Type B pancreatic cell (in vitro differentiated cells): ENCODE measurements around the gene MAP2K4. TPM values are rescaled to one million over a fixed set of nuclear protein-coding genes. Genes with fewer than 3 reads are reported as not detected.

Experiments
- DNase-seq: peaks from one replicate; pipeline ENCODE4 v3.0.0; 2021; ENCODE audit warnings: mixed read lengths; ENCODE audit not compliant: unreplicated experiment; ENCODE audit errors: extremely low spot score
- H3K27ac Mint-ChIP-seq: 2 replicates; pipeline ENCODE4 v1.8.0; 2021; ENCODE audit warnings: mild to moderate bottlenecking, mixed read lengths
- H3K27me3 Mint-ChIP-seq: 2 replicates; pipeline ENCODE4 v1.8.0; 2021; ENCODE audit warnings: mixed read lengths
- H3K36me3 Mint-ChIP-seq: 2 replicates; pipeline ENCODE4 v1.8.0; 2021; ENCODE audit warnings: mixed read lengths
- H3K4me1 Mint-ChIP-seq: one replicate; pipeline ENCODE4 v1.8.0; 2021; ENCODE audit warnings: mixed read lengths; ENCODE audit not compliant: unreplicated experiment
- H3K4me3 Mint-ChIP-seq: 2 replicates; pipeline ENCODE4 v1.8.0; 2021; ENCODE audit warnings: mild to moderate bottlenecking, mixed read lengths
- H3K9me3 Mint-ChIP-seq: 2 replicates; pipeline ENCODE4 v1.8.0; 2021; ENCODE audit warnings: mixed read lengths
- CTCF ChIP-seq: fragments of 200-600 bp; sonication (generic); conservative IDR thresholded peaks from 2 replicates; pipeline ENCODE4 v1.5.0; 2021; ENCODE audit warnings: antibody characterized with exemption, mild to moderate bottlenecking
- total RNA-seq: library from RNA; stranded (reverse); gene quantifications from 2 replicates; pipeline ENCODE4 v1.2.1, GENCODE V29; 2021; ENCODE audit warnings: low replicate concordance

The MAP2K4 gene
- total RNA-seq, 1 donor from 2014 or later, result 49.6 TPM

GRCh38 chr17:12022310-12022709, 1.6 kb downstream of the MAP2K4 start:
- Mint-ChIP-seq H3K4me3 (peak overlapping the region; percentile 90), H3K36me3 (peaks cover 4% of the 10 kb centered on the region), H3K27ac (no peak overlapping the region), H3K9me3 (no peaks in the 10 kb centered on the region), H3K27me3 (peaks cover 14% of the 10 kb centered on the region), H3K4me1 (peaks cover 22% of the 10 kb centered on the region)
- TF ChIP-seq CTCF, result no peak
- DNase-seq, result no peak

- H3K4me3 Mint-ChIP-seq, result peak overlapping the region; percentile 16
Observed at GRCh38 chr17:12024327-12024726, 3.6 kb downstream of the MAP2K4 start.

GRCh38 chr17:12027658-12028057, 7.0 kb downstream of the MAP2K4 start:
- Mint-ChIP-seq H3K4me1 (peaks cover 25% of the 10 kb centered on the region), H3K9me3 (no peaks in the 10 kb centered on the region), H3K27me3 (no peaks in the 10 kb centered on the region), H3K4me3 (peak overlapping the region; percentile 51), H3K27ac (peak overlapping the region; percentile 86), H3K36me3 (peaks cover 8% of the 10 kb centered on the region)
- DNase-seq, result no peak
- TF ChIP-seq CTCF, result no peak

More at GRCh38 chr17:12024327-12024726, 3.6 kb downstream of the MAP2K4 start:
- DNase-seq, result no peak
- H3K36me3 Mint-ChIP-seq, result peaks cover 8% of the 10 kb centered on the region
- no peak for TF ChIP-seq CTCF
- no peaks in the 10 kb centered on the region for H3K9me3 Mint-ChIP-seq
- peaks cover 8% of the 10 kb centered on the region for H3K27me3 Mint-ChIP-seq
- peak overlapping the region; percentile 69 for H3K27ac Mint-ChIP-seq
- peaks cover 22% of the 10 kb centered on the region for H3K4me1 Mint-ChIP-seq

GRCh38 chr17:12028611-12029010, 7.9 kb downstream of the MAP2K4 start:
- DNase-seq, result no peak
- TF ChIP-seq CTCF, result no peak
- H3K27ac Mint-ChIP-seq, result peak overlapping the region; percentile 86
- H3K4me1 Mint-ChIP-seq, result peaks cover 20% of the 10 kb centered on the region
- H3K4me3 Mint-ChIP-seq, result no peak overlapping the region
- H3K9me3 Mint-ChIP-seq, result no peaks in the 10 kb centered on the region
- H3K27me3 Mint-ChIP-seq, result no peaks in the 10 kb centered on the region
- peaks cover 8% of the 10 kb centered on the region for H3K36me3 Mint-ChIP-seq

GRCh38 chr17:12034538-12034937, 13.9 kb downstream of the MAP2K4 start:
- TF ChIP-seq CTCF, result no peak
- Mint-ChIP-seq H3K9me3 (no peaks in the 10 kb centered on the region), H3K27ac (no peak overlapping the region), H3K36me3 (peaks cover 7% of the 10 kb centered on the region), H3K27me3 (no peaks in the 10 kb centered on the region), H3K4me3 (no peak overlapping the region), H3K4me1 (peaks cover 12% of the 10 kb centered on the region)
- no peak for DNase-seq

GRCh38 chr17:12035673-12036072, 15.0 kb downstream of the MAP2K4 start:
- no peaks in the 10 kb centered on the region for H3K9me3 Mint-ChIP-seq
- no peak overlapping the region for H3K27ac Mint-ChIP-seq
- no peak for DNase-seq
- H3K36me3 Mint-ChIP-seq, result peaks cover 7% of the 10 kb centered on the region
- H3K4me3 Mint-ChIP-seq, result no peak overlapping the region
- H3K27me3 Mint-ChIP-seq, result no peaks in the 10 kb centered on the region
- TF ChIP-seq CTCF, result no peak
- peaks cover 14% of the 10 kb centered on the region for H3K4me1 Mint-ChIP-seq
